Measurements from ENCODE around the gene ASB6. TPM values are rescaled to one million over a fixed set of nuclear protein-coding genes. Genes with fewer than 3 reads are reported as not detected.

Gene ASB6
- total RNA-seq, 1 experiment from 2014 or later, result 21.0 TPM

GRCh38 chr9:129674229-129674628 lies 32.3 kb upstream of the ASB6 start:
- H3K18ac ChIP-seq (ENCODE audit: insufficient read length, low read depth, low read length), result no peak overlapping the region
- H2AK5ac ChIP-seq (ENCODE audit: insufficient read length, low read length), result no peak overlapping the region
- no peak overlapping the region for H3K27ac Mint-ChIP-seq
- TF ChIP-seq, protein P1, sequence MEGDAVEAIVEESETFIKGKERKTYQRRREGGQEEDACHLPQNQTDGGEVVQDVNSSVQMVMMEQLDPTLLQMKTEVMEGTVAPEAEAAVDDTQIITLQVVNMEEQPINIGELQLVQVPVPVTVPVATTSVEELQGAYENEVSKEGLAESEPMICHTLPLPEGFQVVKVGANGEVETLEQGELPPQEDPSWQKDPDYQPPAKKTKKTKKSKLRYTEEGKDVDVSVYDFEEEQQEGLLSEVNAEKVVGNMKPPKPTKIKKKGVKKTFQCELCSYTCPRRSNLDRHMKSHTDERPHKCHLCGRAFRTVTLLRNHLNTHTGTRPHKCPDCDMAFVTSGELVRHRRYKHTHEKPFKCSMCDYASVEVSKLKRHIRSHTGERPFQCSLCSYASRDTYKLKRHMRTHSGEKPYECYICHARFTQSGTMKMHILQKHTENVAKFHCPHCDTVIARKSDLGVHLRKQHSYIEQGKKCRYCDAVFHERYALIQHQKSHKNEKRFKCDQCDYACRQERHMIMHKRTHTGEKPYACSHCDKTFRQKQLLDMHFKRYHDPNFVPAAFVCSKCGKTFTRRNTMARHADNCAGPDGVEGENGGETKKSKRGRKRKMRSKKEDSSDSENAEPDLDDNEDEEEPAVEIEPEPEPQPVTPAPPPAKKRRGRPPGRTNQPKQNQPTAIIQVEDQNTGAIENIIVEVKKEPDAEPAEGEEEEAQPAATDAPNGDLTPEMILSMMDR (conservative IDR thresholded peaks at IDR 0.05), result no peak
- no peak overlapping the region for H3K4ac ChIP-seq (ENCODE audit: low read depth, low read length)
- DNase-seq, result no peak
- H4K8ac ChIP-seq (replicated peaks; ENCODE audit: insufficient read length, low read depth, low read length), result no peak overlapping the region
- no peak overlapping the region for H3K56ac ChIP-seq (ENCODE audit: insufficient read length, low read depth, low read length)
- H2BK5ac ChIP-seq (ENCODE audit: insufficient read length, low read length), result no peak overlapping the region
- no peaks in the 10 kb centered on the region for H3K79me1 ChIP-seq (ENCODE audit: insufficient read depth, low read depth, low read length, poor library complexity, severe bottlenecking)
- no peaks in the 10 kb centered on the region for H3K23me2 ChIP-seq (ENCODE audit: insufficient read length, low read depth, low read length, poor library complexity, severe bottlenecking)
- H3K4me1 ChIP-seq (ENCODE audit: insufficient read depth, low read length), result no peaks in the 10 kb centered on the region; the same call in 1 of the 2 replicates
- H3K4me2 ChIP-seq (ENCODE audit: insufficient read depth, insufficient read length, low read length), result no peak overlapping the region
- peaks cover 8% of the 10 kb centered on the region for H3K27me3 Mint-ChIP-seq (ENCODE audit: low read depth)
- no peak overlapping the region for H3K9ac ChIP-seq (ENCODE audit: extremely low read depth, insufficient read length, low read length)
- no peak overlapping the region for H2BK12ac ChIP-seq (ENCODE audit: insufficient read length, low read depth, low read length)
- no peak overlapping the region for H3K27ac ChIP-seq (ENCODE audit: insufficient read length, low read depth, low read length)
- H4K20me1 ChIP-seq (ENCODE audit: control insufficient read depth, insufficient read depth, insufficient read length), result no peaks in the 10 kb centered on the region
- H2BK20ac ChIP-seq (ENCODE audit: low read depth, low read length, poor library complexity, severe bottlenecking), result no peak overlapping the region
- H3K23ac ChIP-seq (ENCODE audit: insufficient read length, low read depth, low read length), result no peak overlapping the region
- H3K4me1 Mint-ChIP-seq, result peaks cover 17 to 25% of the 10 kb centered on the region in 2 experiments
- H2BK120ac ChIP-seq (ENCODE audit: low read depth, low read length, poor library complexity, severe bottlenecking), result no peak overlapping the region
- H3K9me3 Mint-ChIP-seq, result no peaks in the 10 kb centered on the region
- no CpG with 5 or more reads among the region's 7 CpGs for WGBS (ENCODE audit: extremely low coverage, insufficient read length, low lambda C conversion rate)
- no peaks in the 10 kb centered on the region for H3K9me3 ChIP-seq (ENCODE audit: control insufficient read depth, low read depth, low read length)
- H4K5ac ChIP-seq (ENCODE audit: insufficient read length, low read depth, low read length), result no peak overlapping the region
- no peaks in the 10 kb centered on the region for H3K79me2 ChIP-seq (ENCODE audit: insufficient read depth, low read length)
- H3K27me3 ChIP-seq (ENCODE audit: insufficient read depth, low read length), result no peaks in the 10 kb centered on the region
- H3T11ph ChIP-seq (ENCODE audit: low read length), result no peak overlapping the region
- no peak overlapping the region for H4K91ac ChIP-seq (ENCODE audit: insufficient read length, low read depth, low read length)
- no peak overlapping the region for H2BK15ac ChIP-seq (ENCODE audit: low read depth, low read length)
- no peak overlapping the region; the same call in 1 of the 2 replicates for H3K14ac ChIP-seq (ENCODE audit: insufficient read depth, low read length)
- H3K4me3 Mint-ChIP-seq, result no peak overlapping the region
- no peak overlapping the region for H2AFZ ChIP-seq (ENCODE audit: low read length)
- H3K36me3 Mint-ChIP-seq (ENCODE audit: insufficient read depth in 1 of 3, low read depth in 3 of 3), result no peaks in the 10 kb centered on the region

Data from H9 (cell line).